Activated CD8-positive, alpha-beta memory T cell treated with anti-CD3 and anti-CD28 coated beads, Interleukin-2, amount 10 ng/mL, durations not matched to agents 7 days and 5 days (primary cell): ENCODE data around the gene TREML4. TPM values are rescaled to one million over a fixed set of nuclear protein-coding genes. Genes with fewer than 3 reads are reported as not detected.
"Not testable (repeated sequence)": the region's sequence is repeated elsewhere in the genome, so short reads cannot be mapped to it uniquely, and the experiment has no call there.

Source experiments
- ATAC-seq: fragments of 150-1000 bp; cut with Tn5 transposase; one replicate; pipeline ENCODE4 v1.10.0; 2021; ENCODE audit warnings: moderate library complexity
- CTCF ChIA-PET: fragments of 350-600 bp; sonication (Branson Sonifier 250); formaldehyde crosslinking; loops from one replicate; lab custom pipeline; 2021; ENCODE audit warnings: antibody characterized with exemption; lab: Charles Lee
- DNase-seq: peaks from one replicate; pipeline ENCODE4 v3.0.0-alpha.2; 2020
- H3K27ac Mint-ChIP-seq: one replicate; pipeline ENCODE4 v1.8.0; 2021; ENCODE audit warnings: mild to moderate bottlenecking, mixed read lengths
- H3K27me3 Mint-ChIP-seq: one replicate; pipeline ENCODE4 v1.8.0; 2021; ENCODE audit warnings: mixed read lengths
- H3K36me3 Mint-ChIP-seq: one replicate; pipeline ENCODE4 v1.8.0; 2021; ENCODE audit warnings: mild to moderate bottlenecking, mixed read lengths
- H3K4me1 Mint-ChIP-seq: one replicate; pipeline ENCODE4 v1.8.0; 2021; ENCODE audit warnings: mixed read lengths
- H3K4me3 Mint-ChIP-seq: one replicate; pipeline ENCODE4 v1.8.0; 2021; ENCODE audit warnings: mild to moderate bottlenecking, moderate library complexity, mixed read lengths
- H3K9me3 Mint-ChIP-seq: one replicate; pipeline ENCODE4 v1.8.0; 2022; ENCODE audit warnings: low read depth, mixed read lengths
- total RNA-seq, 2 experiments: library from RNA; stranded (reverse); gene quantifications; one replicate each; pipeline ENCODE4 v1.2.3, GENCODE V29; 2021

Gene TREML4, protein sequence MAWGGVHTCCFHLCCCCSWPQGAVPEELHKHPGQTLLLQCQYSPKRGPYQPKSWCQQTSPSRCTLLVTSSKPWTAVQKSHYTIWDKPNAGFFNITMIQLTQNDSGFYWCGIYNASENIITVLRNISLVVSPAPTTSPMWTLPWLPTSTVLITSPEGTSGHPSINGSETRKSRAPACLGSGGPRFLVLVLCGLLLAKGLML
- total RNA-seq, result not detected

DNA sequence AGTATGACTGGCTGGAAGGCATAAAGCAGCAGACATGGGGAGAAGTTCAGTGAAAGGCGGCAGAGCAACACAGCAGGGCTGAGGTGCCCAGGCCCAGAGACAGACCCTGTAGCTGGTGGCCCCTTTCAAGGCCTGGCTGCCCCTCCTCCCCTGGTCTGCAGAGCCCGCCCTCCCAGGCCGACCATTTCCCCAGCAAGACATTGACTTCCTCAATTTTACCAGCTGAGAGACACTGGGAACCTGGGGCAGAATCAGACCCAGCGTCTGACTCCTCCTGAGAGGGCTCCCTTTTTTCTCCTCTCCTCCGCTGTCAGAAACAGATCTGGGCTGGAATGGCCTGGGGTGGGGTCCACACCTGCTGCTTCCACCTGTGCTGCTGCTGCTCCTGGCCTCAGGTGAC, at the start of gene TREML4:
Gene TREML4, plus strand, starts transcription at position 254 of the 400 bp plus-strand sequence. Its CDS starts 79 bp downstream, at position 333.
- no peak within 1 kb of the TSS for H3K4me3 Mint-ChIP-seq
- H3K27ac Mint-ChIP-seq, result no peak within 1 kb of the TSS
- DNase-seq (no peak), ATAC-seq (no peak)
- H3K9me3 Mint-ChIP-seq, result no peaks in the 10 kb centered on the region
- H3K27me3 Mint-ChIP-seq, result peaks cover 31% of the 10 kb centered on the region
- H3K4me1 Mint-ChIP-seq, result no peaks in the 10 kb centered on the region
- no peaks in the 10 kb centered on the region for H3K36me3 Mint-ChIP-seq
- CTCF ChIA-PET, result no interaction called here

- Mint-ChIP-seq H3K4me1 (peaks cover 9% of the 10 kb centered on the region), H3K27me3 (peaks cover 24% of the 10 kb centered on the region), H3K4me3 (no peak overlapping the region), H3K36me3 (no peaks in the 10 kb centered on the region), H3K9me3 (no peaks in the 10 kb centered on the region), H3K27ac (no peak overlapping the region)
- CTCF ChIA-PET, result no interaction called here
- DNase-seq (no peak), ATAC-seq (no peak)
Measured at GRCh38 chr6:41179163-41179562, 49.0 kb upstream of the TREML4 start.

DNA sequence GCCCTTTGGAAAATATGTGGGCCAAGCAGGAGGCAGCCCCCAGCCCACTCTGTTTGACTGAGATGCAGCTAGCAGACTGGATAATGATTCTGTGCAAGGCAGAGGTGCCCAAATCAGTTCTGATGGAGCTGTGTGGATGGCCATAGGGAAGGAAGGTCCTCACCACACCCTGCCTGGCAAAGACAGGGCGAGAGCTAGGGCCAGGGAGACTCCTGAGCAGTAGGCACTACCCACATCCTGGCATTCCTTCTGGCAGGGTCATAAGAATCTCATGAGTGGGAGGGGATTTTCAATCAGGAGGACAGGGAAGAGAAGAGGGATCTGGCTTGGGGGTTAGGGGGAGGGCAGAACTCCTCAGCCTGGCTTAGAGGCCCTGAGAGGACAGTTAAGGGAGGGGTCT, 46.6 kb upstream of the TREML4 start:
- Mint-ChIP-seq H3K36me3 (no peaks in the 10 kb centered on the region), H3K27me3 (peaks cover 18% of the 10 kb centered on the region), H3K27ac (no peak overlapping the region), H3K4me3 (no peak overlapping the region), H3K9me3 (no peaks in the 10 kb centered on the region), H3K4me1 (peaks cover 22% of the 10 kb centered on the region)
- no peak for DNase-seq
- no peak for ATAC-seq
- CTCF ChIA-PET, result interaction anchor here (0.9 to 2.7 kb wide), 17 partner anchors 8 to 154 kb away, joined by 3 to 20 read pairs (median 6); partner anchors contain the start of genes NFYA, OARD1 and TREML2

DNA sequence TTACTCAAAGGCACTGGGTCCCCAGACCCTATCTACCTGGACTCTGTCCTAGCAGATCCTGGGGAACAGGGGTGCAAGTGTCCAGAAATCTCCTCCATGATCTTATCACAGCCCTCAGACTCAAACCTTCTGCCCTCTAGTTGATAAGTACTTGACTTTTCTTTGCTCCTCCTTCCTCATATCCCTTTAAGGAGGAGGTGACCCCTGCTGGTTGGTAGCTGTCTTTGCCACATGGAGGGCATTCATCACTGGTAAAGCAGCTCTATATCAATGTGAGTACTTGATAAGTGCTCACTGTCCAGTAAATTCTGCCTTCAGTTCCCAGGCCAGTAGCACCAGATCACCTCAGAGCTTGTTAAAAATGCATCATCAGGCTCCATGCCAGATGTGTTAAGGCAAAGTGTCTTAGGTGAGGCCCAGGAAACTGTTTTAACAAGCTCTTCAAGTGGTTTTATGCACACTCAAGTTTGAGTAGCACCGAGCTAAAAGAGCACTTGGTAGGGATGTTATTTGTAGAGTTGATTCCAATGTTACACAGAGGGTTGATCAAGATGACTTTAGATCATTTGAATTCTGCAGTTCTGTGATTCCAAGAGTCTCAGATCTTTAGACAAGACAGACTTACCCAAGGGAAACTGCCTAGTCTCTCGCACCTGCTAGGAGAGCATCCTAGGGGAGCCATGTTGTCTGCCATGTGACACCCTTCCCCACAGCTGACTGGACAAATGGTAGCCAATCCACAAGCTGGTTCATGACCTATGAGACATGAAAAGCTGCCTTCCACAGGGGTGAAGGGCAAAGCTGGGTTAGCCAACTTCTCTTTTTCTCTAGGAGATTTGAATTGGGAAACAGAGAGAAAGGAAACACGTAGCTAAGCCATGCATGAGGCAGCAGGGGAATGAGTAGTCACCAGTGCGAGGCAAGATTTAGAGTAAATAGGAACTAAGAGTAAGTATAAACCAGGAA, 45.8 kb upstream of the TREML4 start:
- Mint-ChIP-seq H3K27ac (no peak overlapping the region), H3K4me3 (no peak overlapping the region), H3K9me3 (no peaks in the 10 kb centered on the region), H3K36me3 (no peaks in the 10 kb centered on the region), H3K27me3 (peaks cover 11% of the 10 kb centered on the region), H3K4me1 (peaks cover 26% of the 10 kb centered on the region)
- ATAC-seq (peak; percentile 97), DNase-seq (peak; percentile 75)
- CTCF ChIA-PET, result interaction anchor here (0.7 to 2.7 kb wide), 28 partner anchors 8 to 163 kb away, joined by 3 to 20 read pairs (median 5); partner anchors contain the start of genes NFYA, OARD1 and TREML2

DNA sequence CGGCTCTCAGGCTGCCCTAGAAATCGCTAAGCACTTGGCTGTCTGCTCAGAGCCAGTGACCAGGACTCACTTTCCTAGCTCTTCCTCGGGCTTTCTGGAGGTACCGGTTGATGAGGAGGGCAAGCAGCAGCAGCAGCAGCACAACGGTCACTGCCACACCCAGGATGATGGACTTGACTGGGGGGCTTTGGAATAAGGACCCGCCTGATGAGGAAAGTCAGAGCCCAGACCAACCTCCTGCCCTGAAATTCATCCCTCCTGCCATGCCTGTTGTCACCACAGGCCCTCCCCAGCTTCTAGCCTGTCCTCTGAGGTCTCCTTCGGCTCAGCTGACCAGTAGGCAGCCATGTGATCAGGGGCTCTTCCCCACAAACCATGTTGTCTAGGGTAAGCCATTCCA, 43.4 kb upstream of the TREML4 start:
- H3K4me1 Mint-ChIP-seq, result peaks cover 29% of the 10 kb centered on the region
- DNase-seq (no peak), ATAC-seq (no peak)
- peaks cover 5% of the 10 kb centered on the region for H3K36me3 Mint-ChIP-seq
- H3K27ac Mint-ChIP-seq, result no peak overlapping the region
- CTCF ChIA-PET, result no interaction called here
- H3K4me3 Mint-ChIP-seq, result no peak overlapping the region
- peaks cover 5% of the 10 kb centered on the region for H3K27me3 Mint-ChIP-seq
- peaks cover 6% of the 10 kb centered on the region for H3K9me3 Mint-ChIP-seq

DNA sequence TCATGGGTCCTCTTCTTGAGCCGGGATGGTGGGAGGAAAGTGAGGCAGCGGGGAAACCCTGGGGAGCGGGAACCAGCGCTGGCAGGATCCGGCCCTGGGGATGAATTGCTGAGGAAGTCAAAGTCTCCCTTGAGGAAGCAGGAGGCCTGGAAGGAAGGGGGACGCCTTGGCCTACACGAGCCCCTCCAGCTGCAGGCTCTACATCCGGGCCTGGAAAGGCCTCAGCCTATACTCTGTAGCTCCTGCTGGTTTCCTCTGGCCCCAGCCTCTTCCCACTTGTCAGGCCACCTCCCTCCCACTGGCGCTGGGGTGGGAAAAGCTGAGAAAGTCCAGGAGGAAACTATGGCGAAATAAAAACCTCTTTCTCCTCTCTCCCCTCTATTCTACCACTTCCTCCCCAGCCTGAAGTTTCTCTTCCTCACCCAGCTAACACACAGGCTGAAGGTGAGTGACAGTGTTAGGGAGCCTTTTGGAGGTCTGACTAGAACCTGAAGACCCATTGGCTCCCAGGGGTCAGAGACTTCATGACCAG, 42.1 kb upstream of the TREML4 start:
- CTCF ChIA-PET, result interaction anchor here (1.5 kb wide), 1 partner anchor 14 kb away, joined by 6 read pairs; the partner anchor contains the start of gene TREML2
- Mint-ChIP-seq H3K27me3 (peaks cover 5% of the 10 kb centered on the region), H3K36me3 (peaks cover 10% of the 10 kb centered on the region), H3K4me3 (no peak overlapping the region), H3K27ac (no peak overlapping the region), H3K4me1 (peaks cover 29% of the 10 kb centered on the region), H3K9me3 (peaks cover 9% of the 10 kb centered on the region)
- DNase-seq (no peak), ATAC-seq (no peak)

GRCh38 chr6:41187924-41188886, 39.9 kb upstream of the TREML4 start:
- Mint-ChIP-seq H3K27ac (no peak overlapping the region), H3K36me3 (peaks cover 10% of the 10 kb centered on the region), H3K4me3 (no peak overlapping the region), H3K9me3 (peaks cover 9% of the 10 kb centered on the region), H3K27me3 (no peaks in the 10 kb centered on the region), H3K4me1 (peaks cover 20% of the 10 kb centered on the region)
- no peak for ATAC-seq
- DNase-seq, result no peak
- CTCF ChIA-PET, result interaction anchor here (0.7 to 2.7 kb wide), 4 partner anchors 11 to 130 kb away, joined by 3 to 8 read pairs (median 3); no protein-coding TSS in a partner anchor

GRCh38 chr6:41189046-41189445, 39.1 kb upstream of the TREML4 start:
- H3K36me3 Mint-ChIP-seq, H3K27me3 Mint-ChIP-seq, ATAC-seq, H3K27ac Mint-ChIP-seq, H3K9me3 Mint-ChIP-seq, DNase-seq, H3K4me3 Mint-ChIP-seq: not testable (repeated sequence)
- peaks cover 20% of the 10 kb centered on the region for H3K4me1 Mint-ChIP-seq
- CTCF ChIA-PET, result interaction anchor here (0.7 to 2.7 kb wide), 4 partner anchors 7 to 19 kb away, joined by 3 to 10 read pairs (median 6); no protein-coding TSS in a partner anchor

DNA sequence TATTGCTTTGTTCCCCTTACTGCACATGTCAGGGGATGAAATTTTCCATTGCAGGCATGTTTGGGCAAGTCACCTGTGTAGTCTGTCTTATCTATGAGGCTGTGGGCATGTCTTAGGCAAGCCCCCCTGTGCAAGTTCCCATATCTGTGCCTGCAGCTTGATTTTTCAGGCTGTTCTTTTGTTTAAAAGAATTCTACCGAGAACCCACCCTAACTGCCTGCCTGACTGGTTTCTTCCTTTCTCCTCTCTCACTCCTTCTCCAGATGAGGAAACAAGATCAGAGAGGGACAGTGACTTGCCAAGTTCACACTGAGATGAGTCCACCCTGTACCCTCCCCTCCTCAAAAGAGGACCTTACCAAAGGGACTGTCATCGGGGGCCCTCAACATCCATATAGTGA, 38.2 kb upstream of the TREML4 start:
- no peak for DNase-seq
- H3K27ac Mint-ChIP-seq, result no peak overlapping the region
- peaks cover 24% of the 10 kb centered on the region for H3K4me1 Mint-ChIP-seq
- no peak overlapping the region for H3K4me3 Mint-ChIP-seq
- H3K27me3 Mint-ChIP-seq, result no peaks in the 10 kb centered on the region
- CTCF ChIA-PET, result interaction anchor here (1.3 to 2.7 kb wide), 4 partner anchors 8 to 128 kb away, joined by 3 to 10 read pairs (median 6); no protein-coding TSS in a partner anchor
- peaks cover 10% of the 10 kb centered on the region for H3K36me3 Mint-ChIP-seq
- no peak for ATAC-seq
- peaks cover 9% of the 10 kb centered on the region for H3K9me3 Mint-ChIP-seq

DNA sequence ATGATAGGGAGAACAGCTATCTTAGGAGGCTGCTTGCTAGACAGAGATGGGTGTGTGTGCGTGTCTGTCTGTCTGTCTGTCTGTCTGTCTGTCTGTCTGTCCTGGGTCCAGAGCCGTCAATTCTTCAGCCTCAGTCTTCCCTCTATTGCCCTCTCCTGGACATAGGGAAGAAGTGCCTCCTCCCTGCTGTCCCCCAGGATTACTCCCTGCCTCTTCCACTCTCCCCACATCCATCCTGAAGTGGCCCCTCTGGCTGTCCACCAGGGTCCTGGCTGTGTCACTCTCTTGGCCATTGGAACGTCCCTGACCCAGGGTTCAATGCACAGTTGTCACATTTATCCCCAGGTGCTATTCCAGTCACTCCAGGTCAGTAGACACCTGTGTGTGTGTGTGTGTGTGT, 37.4 kb upstream of the TREML4 start:
- DNase-seq, result no peak
- no peak for ATAC-seq
- H3K36me3 Mint-ChIP-seq, result peaks cover 10% of the 10 kb centered on the region
- no peak overlapping the region for H3K4me3 Mint-ChIP-seq
- H3K9me3 Mint-ChIP-seq, result peaks cover 9% of the 10 kb centered on the region
- CTCF ChIA-PET, result interaction anchor here (1.5 to 2.7 kb wide), 3 partner anchors 9 to 127 kb away, joined by 3 to 10 read pairs (median 8); no protein-coding TSS in a partner anchor
- peaks cover 18% of the 10 kb centered on the region for H3K4me1 Mint-ChIP-seq
- no peaks in the 10 kb centered on the region for H3K27me3 Mint-ChIP-seq
- no peak overlapping the region for H3K27ac Mint-ChIP-seq

- CTCF ChIA-PET, result interaction anchor here (0.9 to 1.6 kb wide), 7 partner anchors 9 to 163 kb away, joined by 3 to 10 read pairs (median 4); partner anchors contain the start of gene TREML2
- peak; percentile 38 for ATAC-seq
- H3K36me3 Mint-ChIP-seq, result peaks cover 11% of the 10 kb centered on the region
- H3K9me3 Mint-ChIP-seq, result peaks cover 9% of the 10 kb centered on the region
- peaks cover 10% of the 10 kb centered on the region for H3K4me1 Mint-ChIP-seq
- no peaks in the 10 kb centered on the region for H3K27me3 Mint-ChIP-seq
- no peak for DNase-seq
- no peak overlapping the region for H3K4me3 Mint-ChIP-seq
- no peak overlapping the region for H3K27ac Mint-ChIP-seq
Measured at GRCh38 chr6:41191569-41191968, 36.6 kb upstream of the TREML4 start.

- H3K9me3 Mint-ChIP-seq, result peaks cover 9% of the 10 kb centered on the region
- H3K4me1 Mint-ChIP-seq, result peaks cover 6% of the 10 kb centered on the region
- no peaks in the 10 kb centered on the region for H3K27me3 Mint-ChIP-seq
- no peak overlapping the region for H3K27ac Mint-ChIP-seq
- peaks cover 12% of the 10 kb centered on the region for H3K36me3 Mint-ChIP-seq
- peak; percentile 20 for ATAC-seq
- CTCF ChIA-PET, result no interaction called here
- DNase-seq, result no peak
- no peak overlapping the region for H3K4me3 Mint-ChIP-seq
Measured at GRCh38 chr6:41193171-41193734, 34.9 kb upstream of the TREML4 start.
